CD4-positive, alpha-beta T cell treated with Interleukin-4 for 1 hour (primary cell): ENCODE data around the gene ADGRD1.

Experiments
- DNase-seq, 2 donors: peaks; one replicate each; pipeline ENCODE4 v3.0.0-alpha.2; 2020 to 2022

ADGRD1 gene

GRCh38 chr12:130938186-130938585 lies 15.5 kb upstream of the ADGRD1 start:
- DNase-seq: no peak

GRCh38 chr12:130944878-130945277 lies 8.8 kb upstream of the ADGRD1 start:
- no peak for DNase-seq

GRCh38 chr12:130945786-130946492 lies 7.8 kb upstream of the ADGRD1 start:
- no peak for DNase-seq

GRCh38 chr12:130947028-130947613 lies 6.6 kb upstream of the ADGRD1 start:
- DNase-seq: no peak

- DNase-seq: no peak
These were observed 5.6 kb upstream of the ADGRD1 start for GRCh38 chr12:130948136-130948535.

GRCh38 chr12:130948751-130949150 lies 5.0 kb upstream of the ADGRD1 start:
- no peak for DNase-seq

GRCh38 chr12:130949806-130950205 lies 3.9 kb upstream of the ADGRD1 start:
- DNase-seq: no peak

GRCh38 chr12:130951636-130952035 lies 2.1 kb upstream of the ADGRD1 start:
- no peak for DNase-seq

GRCh38 chr12:130952171-130952954 lies 1.3 kb upstream of the ADGRD1 start:
- DNase-seq: no peak

GRCh38 chr12:130954544-130954831 lies 781 bp downstream of the ADGRD1 start:
- DNase-seq: no peak

- DNase-seq: no peak
These were observed 1.6 kb downstream of the ADGRD1 start for GRCh38 chr12:130955238-130955816.

GRCh38 chr12:130956009-130956408 lies 2.3 kb downstream of the ADGRD1 start:
- no peak for DNase-seq

GRCh38 chr12:130956456-130957303 lies 3.0 kb downstream of the ADGRD1 start:
- DNase-seq: no peak

GRCh38 chr12:130957304-130957621 lies 3.6 kb downstream of the ADGRD1 start:
- no peak for DNase-seq

GRCh38 chr12:130958557-130959140 lies 4.9 kb downstream of the ADGRD1 start:
- no peak for DNase-seq

GRCh38 chr12:130959632-130960031 lies 5.9 kb downstream of the ADGRD1 start:
- DNase-seq: no peak

- no peak for DNase-seq
These were observed 6.4 kb downstream of the ADGRD1 start for GRCh38 chr12:130960058-130960457.

- no peak for DNase-seq
These were observed 7.1 kb downstream of the ADGRD1 start for GRCh38 chr12:130960787-130961186.

- no peak for DNase-seq
These were observed 8.3 kb downstream of the ADGRD1 start for GRCh38 chr12:130961921-130962451.

GRCh38 chr12:130965214-130965613 lies 11.5 kb downstream of the ADGRD1 start:
- DNase-seq: no peak

- no peak for DNase-seq
These were observed 12.0 kb downstream of the ADGRD1 start for GRCh38 chr12:130965668-130966067.

- DNase-seq: no peak
These were observed 12.8 kb downstream of the ADGRD1 start for GRCh38 chr12:130966443-130967030.
